Omental fat pad (tissue), 4 donors: ENCODE results near the gene EIF4B. TPM values are rescaled to one million over a fixed set of nuclear protein-coding genes. Genes with fewer than 3 reads are reported as not detected.

Experiments
- ATAC-seq: fragments of 150-250 bp; one replicate; pipeline ENCODE4 v1.9.1; 2016; ENCODE audit warnings: mild to moderate bottlenecking, moderate library complexity; ENCODE audit not compliant: low FRiP score
- DNase-seq: peaks from one replicate; pipeline ENCODE4 v3.0.0-alpha.2; 2019; ENCODE audit warnings: low spot score
- CTCF ChIP-seq, 3 donors: fragments of 450-650 bp; IDR thresholded peaks; one replicate each; pipeline ENCODE4 v1.5.1; 2016 to 2017; ENCODE audit warnings: antibody characterized with exemption in 3 of 3, mild to moderate bottlenecking in 3 of 3, moderate library complexity in 2 of 3
- total RNA-seq, 4 donors: library from RNA; depleted of rRNA; stranded (reverse); fragments of >200 nt; gene quantifications; one replicate each; pipeline ENCODE4 v1.1.0, GENCODE V29; 2016

The EIF4B gene
- total RNA-seq, 4 donors from 2014 or later = 449 to 633 (median 553) TPM

- no peak for ATAC-seq
- no peak for TF ChIP-seq CTCF (IDR thresholded peaks at IDR 0.05)
- DNase-seq = peak; percentile 24
Observed at GRCh38 chr12:53063708-53064612, 57.7 kb downstream of the EIF4B start.

- no peak for TF ChIP-seq CTCF (IDR thresholded peaks at IDR 0.05)
- DNase-seq (no peak), ATAC-seq (no peak)
Observed at GRCh38 chr12:53064613-53065436, 58.6 kb downstream of the EIF4B start.

- DNase-seq = no peak
- TF ChIP-seq CTCF (IDR thresholded peaks at IDR 0.05) = no peak
- ATAC-seq = no peak
Observed at GRCh38 chr12:53065470-53065869, 59.2 kb downstream of the EIF4B start.

GRCh38 chr12:53065975-53066931 is 60.0 kb downstream of the EIF4B start:
- peak; percentile 54 for ATAC-seq
- TF ChIP-seq CTCF (IDR thresholded peaks at IDR 0.05) = peak in 2 of 3 donors; percentile 96
- peak; percentile 72 for DNase-seq

GRCh38 chr12:53067074-53067992 is 61.1 kb downstream of the EIF4B start:
- no peak for DNase-seq
- ATAC-seq = no peak

More at GRCh38 chr12:53067074-53067992, 61.1 kb downstream of the EIF4B start:
- no peak for TF ChIP-seq CTCF (IDR thresholded peaks at IDR 0.05)
